Loucy (cell line): ENCODE measurements around the gene SERPINB6.

ENCODE experiments used
- CTCF ChIP-seq: fragments of 200-600 bp; sonication (generic); conservative IDR thresholded peaks from 2 replicates; pipeline ENCODE4 v1.5.1; 2014; ENCODE audit warnings: mild to moderate bottlenecking, antibody characterized with exemption, low read length
- EZH2phosphoT487 ChIP-seq: fragments of 200-600 bp; IDR thresholded peaks from 2 replicates; pipeline ENCODE4 v1.6.1; 2018; ENCODE audit warnings: antibody characterized with exemption, mild to moderate bottlenecking, moderate library complexity, borderline replicate concordance

GRCh38 chr6:2960935-2961334 lies 10.4 kb downstream of the SERPINB6 start:
- TF ChIP-seq CTCF, result no peak
- no peak for TF ChIP-seq EZH2phosphoT487
